ENCODE data around the gene CFHR2.
"Not testable (repeated sequence)": the region's sequence is repeated elsewhere in the genome, so short reads cannot be mapped to it uniquely, and the experiment has no call there.

Gene CFHR2

GRCh38 chr1:196943568-196943967 lies at the start of gene CFHR2:
TSS of gene CFHR2 (plus strand) at chr1:196943738. CDS start at chr1:196943881, 143 bp downstream.
- DNase-seq (ENCODE audit: extremely low read depth in 1 of 2, low read depth in 1 of 2), result not testable (repeated sequence)

GRCh38 chr1:196896355-196896754 lies 47.2 kb upstream of the CFHR2 start:
- DNase-seq (ENCODE audit: extremely low read depth in 1 of 2, low read depth in 1 of 2), result no peak

- no peak for DNase-seq (ENCODE audit: extremely low read depth in 1 of 2, low read depth in 1 of 2)
Observed at GRCh38 chr1:196897158-196897828, 46.2 kb upstream of the CFHR2 start.

- DNase-seq (ENCODE audit: extremely low read depth in 1 of 2, low read depth in 1 of 2), result no peak
Observed at GRCh38 chr1:196902344-196902743, 41.2 kb upstream of the CFHR2 start.

- DNase-seq (ENCODE audit: extremely low read depth in 1 of 2, low read depth in 1 of 2), result no peak
Observed at GRCh38 chr1:196910215-196910614, 33.3 kb upstream of the CFHR2 start.

- not testable (repeated sequence) for DNase-seq (ENCODE audit: extremely low read depth in 1 of 2, low read depth in 1 of 2)
Observed at GRCh38 chr1:196912283-196912682, 31.3 kb upstream of the CFHR2 start.

GRCh38 chr1:196926839-196927238 lies 16.7 kb upstream of the CFHR2 start:
- not testable (repeated sequence) for DNase-seq (ENCODE audit: extremely low read depth in 1 of 2, low read depth in 1 of 2)

GRCh38 chr1:196932853-196933252 lies 10.7 kb upstream of the CFHR2 start:
- DNase-seq (ENCODE audit: extremely low read depth in 1 of 2, low read depth in 1 of 2), result not testable (repeated sequence)

GRCh38 chr1:196933531-196934189 lies 9.9 kb upstream of the CFHR2 start:
- no peak for DNase-seq (ENCODE audit: extremely low read depth in 1 of 2, low read depth in 1 of 2)

GRCh38 chr1:196941474-196941873 lies 2.1 kb upstream of the CFHR2 start:
- DNase-seq (ENCODE audit: extremely low read depth in 1 of 2, low read depth in 1 of 2), result not testable (repeated sequence)

- DNase-seq (ENCODE audit: extremely low read depth in 1 of 2, low read depth in 1 of 2), result no peak
Observed at GRCh38 chr1:196951711-196952394, 8.3 kb downstream of the CFHR2 start.

GRCh38 chr1:196954778-196955177 lies 11.2 kb downstream of the CFHR2 start:
- no peak for DNase-seq (ENCODE audit: extremely low read depth in 1 of 2, low read depth in 1 of 2)

GRCh38 chr1:196955926-196956325 lies 12.4 kb downstream of the CFHR2 start:
- DNase-seq (ENCODE audit: extremely low read depth in 1 of 2, low read depth in 1 of 2), result no peak

GRCh38 chr1:196960854-196961253 lies 17.3 kb downstream of the CFHR2 start:
- DNase-seq (ENCODE audit: extremely low read depth in 1 of 2, low read depth in 1 of 2), result no peak

- no peak for DNase-seq (ENCODE audit: extremely low read depth in 1 of 2, low read depth in 1 of 2)
Observed at GRCh38 chr1:196970182-196970581, 26.6 kb downstream of the CFHR2 start.

GRCh38 chr1:196976278-196976677 lies 32.7 kb downstream of the CFHR2 start:
- no peak for DNase-seq (ENCODE audit: extremely low read depth in 1 of 2, low read depth in 1 of 2)

- DNase-seq (ENCODE audit: extremely low read depth in 1 of 2, low read depth in 1 of 2), result no peak
Observed at GRCh38 chr1:196977278-196977677, 33.7 kb downstream of the CFHR2 start, which contains the start of gene CFHR5. TSS of gene CFHR5 (plus strand) at chr1:196977556. CDS start at chr1:196977665, 109 bp downstream.

GRCh38 chr1:196980859-196981258 lies 37.3 kb downstream of the CFHR2 start:
- no peak for DNase-seq (ENCODE audit: extremely low read depth in 1 of 2, low read depth in 1 of 2)

- not testable (repeated sequence) for DNase-seq (ENCODE audit: extremely low read depth in 1 of 2, low read depth in 1 of 2)
Observed at GRCh38 chr1:196982247-196982646, 38.7 kb downstream of the CFHR2 start.

- not testable (repeated sequence) for DNase-seq (ENCODE audit: extremely low read depth in 1 of 2, low read depth in 1 of 2)
Observed at GRCh38 chr1:196991919-196992651, 48.5 kb downstream of the CFHR2 start.

GRCh38 chr1:196993916-196994315 lies 50.4 kb downstream of the CFHR2 start:
- no peak for DNase-seq (ENCODE audit: extremely low read depth in 1 of 2, low read depth in 1 of 2)

Data from activated CD8-positive, alpha-beta memory T cell treated with anti-CD3 and anti-CD28 coated beads for 1 hour (primary cell).